ENCODE results near the gene TEAD4.

The TEAD4 gene

DNA sequence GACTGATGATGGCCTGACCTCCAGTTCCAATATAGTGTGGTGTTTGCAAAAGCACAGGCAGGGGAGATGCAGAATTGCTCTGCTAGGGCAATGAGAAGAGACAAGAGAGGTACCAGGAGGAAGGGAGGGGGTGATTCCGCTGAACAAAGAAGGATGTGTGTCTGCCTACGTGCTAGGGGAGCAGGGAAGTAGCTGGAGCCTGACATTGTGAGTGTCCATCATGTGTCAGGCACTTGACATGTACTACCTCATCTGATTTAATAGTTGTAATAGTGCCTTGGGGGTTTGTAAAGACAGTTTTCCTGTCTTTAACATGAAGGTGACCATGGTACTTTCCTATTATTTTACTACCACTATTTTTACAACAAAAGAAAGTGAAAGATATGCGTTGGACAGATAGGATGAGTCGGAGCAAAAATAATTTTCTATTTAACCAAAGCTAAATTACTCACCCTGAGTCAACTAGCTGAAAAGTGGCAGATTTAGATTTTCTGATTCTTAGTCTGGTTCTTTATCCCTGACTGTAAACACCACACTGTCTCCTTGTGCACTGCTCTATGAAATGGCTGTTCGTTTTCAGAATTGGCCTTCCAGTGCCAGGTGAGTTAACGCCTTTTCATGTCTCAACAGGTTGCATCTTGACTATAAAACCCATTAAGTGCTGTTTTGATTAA, 33.7 kb upstream of the TEAD4 start:
- no peak overlapping the region for H3K27ac ChIP-seq (ENCODE audit: low read depth, low read length)
- no peaks in the 10 kb centered on the region for H3K9me3 ChIP-seq (ENCODE audit: insufficient read depth, low read length)
- H3K9ac ChIP-seq (ENCODE audit: low read length) = no peak overlapping the region
- H3F3A ChIP-seq (ENCODE audit: insufficient read depth) = no peaks in the 10 kb centered on the region
- no peak overlapping the region for H3K4me2 ChIP-seq (ENCODE audit: low read depth, low read length, poor library complexity, severe bottlenecking)
- H3K27me3 ChIP-seq (ENCODE audit: low read length) = no peaks in the 10 kb centered on the region
- H3K4me3 ChIP-seq (ENCODE audit: insufficient read depth, low read length, poor library complexity, severe bottlenecking) = no peak overlapping the region
- no peak overlapping the region for H2AFZ ChIP-seq (ENCODE audit: low read depth, low read length, severe bottlenecking)
- no peaks in the 10 kb centered on the region for H3K79me2 ChIP-seq (ENCODE audit: insufficient read depth, low read length)
- H3K9me2 ChIP-seq (replicated peaks; ENCODE audit: insufficient read depth, low read length) = no peaks in the 10 kb centered on the region
- no peaks in the 10 kb centered on the region for H3K36me3 ChIP-seq (ENCODE audit: low read length)
- H4K20me1 ChIP-seq (ENCODE audit: low read depth, low read length) = no peaks in the 10 kb centered on the region
- TF ChIP-seq, protein P1, sequence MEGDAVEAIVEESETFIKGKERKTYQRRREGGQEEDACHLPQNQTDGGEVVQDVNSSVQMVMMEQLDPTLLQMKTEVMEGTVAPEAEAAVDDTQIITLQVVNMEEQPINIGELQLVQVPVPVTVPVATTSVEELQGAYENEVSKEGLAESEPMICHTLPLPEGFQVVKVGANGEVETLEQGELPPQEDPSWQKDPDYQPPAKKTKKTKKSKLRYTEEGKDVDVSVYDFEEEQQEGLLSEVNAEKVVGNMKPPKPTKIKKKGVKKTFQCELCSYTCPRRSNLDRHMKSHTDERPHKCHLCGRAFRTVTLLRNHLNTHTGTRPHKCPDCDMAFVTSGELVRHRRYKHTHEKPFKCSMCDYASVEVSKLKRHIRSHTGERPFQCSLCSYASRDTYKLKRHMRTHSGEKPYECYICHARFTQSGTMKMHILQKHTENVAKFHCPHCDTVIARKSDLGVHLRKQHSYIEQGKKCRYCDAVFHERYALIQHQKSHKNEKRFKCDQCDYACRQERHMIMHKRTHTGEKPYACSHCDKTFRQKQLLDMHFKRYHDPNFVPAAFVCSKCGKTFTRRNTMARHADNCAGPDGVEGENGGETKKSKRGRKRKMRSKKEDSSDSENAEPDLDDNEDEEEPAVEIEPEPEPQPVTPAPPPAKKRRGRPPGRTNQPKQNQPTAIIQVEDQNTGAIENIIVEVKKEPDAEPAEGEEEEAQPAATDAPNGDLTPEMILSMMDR (IDR thresholded peaks at IDR 0.05; ENCODE audit: insufficient read depth, low read length, poor library complexity, severe bottlenecking) = no peak
- TF ChIP-seq EZH2phosphoT487 (conservative IDR thresholded peaks at IDR 0.05; ENCODE audit: low read length) = no peak

DNA sequence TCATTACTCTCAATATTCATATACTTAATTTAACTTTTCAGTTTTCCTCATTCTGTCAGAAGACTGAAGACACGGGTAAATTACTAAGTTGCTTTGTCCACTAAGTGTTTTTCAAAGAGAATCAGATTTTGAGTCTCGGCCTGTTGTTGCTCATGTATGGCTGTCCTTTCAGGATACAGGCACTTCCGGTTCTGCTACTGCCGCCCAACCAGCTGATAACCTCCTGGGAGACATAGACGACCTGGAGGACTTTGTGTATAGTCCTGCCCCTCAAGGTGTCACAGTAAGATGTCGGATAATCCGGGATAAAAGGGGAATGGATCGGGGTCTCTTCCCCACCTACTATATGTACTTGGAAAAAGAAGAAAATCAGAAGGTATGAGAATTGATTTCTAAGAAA, 28.3 kb upstream of the TEAD4 start:
- H3K36me3 ChIP-seq (ENCODE audit: low read length) = no peaks in the 10 kb centered on the region
- no peak overlapping the region for H3K4me3 ChIP-seq (ENCODE audit: insufficient read depth, low read length, poor library complexity, severe bottlenecking)
- H3F3A ChIP-seq (ENCODE audit: insufficient read depth) = no peaks in the 10 kb centered on the region
- no peaks in the 10 kb centered on the region for H4K20me1 ChIP-seq (ENCODE audit: low read depth, low read length)
- H3K9me3 ChIP-seq (ENCODE audit: insufficient read depth, low read length) = no peaks in the 10 kb centered on the region
- no peak overlapping the region for H3K4me2 ChIP-seq (ENCODE audit: low read depth, low read length, poor library complexity, severe bottlenecking)
- no peak overlapping the region for H2AFZ ChIP-seq (ENCODE audit: low read depth, low read length, severe bottlenecking)
- no peaks in the 10 kb centered on the region for H3K27me3 ChIP-seq (ENCODE audit: low read length)
- H3K27ac ChIP-seq (ENCODE audit: low read depth, low read length) = no peak overlapping the region
- H3K9me2 ChIP-seq (replicated peaks; ENCODE audit: insufficient read depth, low read length) = no peaks in the 10 kb centered on the region
- H3K9ac ChIP-seq (ENCODE audit: low read length) = no peak overlapping the region
- TF ChIP-seq, protein P1 (IDR thresholded peaks at IDR 0.05; ENCODE audit: insufficient read depth, low read length, poor library complexity, severe bottlenecking) = no peak
- no peak for TF ChIP-seq EZH2phosphoT487 (conservative IDR thresholded peaks at IDR 0.05; ENCODE audit: low read length)
- H3K79me2 ChIP-seq (ENCODE audit: insufficient read depth, low read length) = no peaks in the 10 kb centered on the region

DNA sequence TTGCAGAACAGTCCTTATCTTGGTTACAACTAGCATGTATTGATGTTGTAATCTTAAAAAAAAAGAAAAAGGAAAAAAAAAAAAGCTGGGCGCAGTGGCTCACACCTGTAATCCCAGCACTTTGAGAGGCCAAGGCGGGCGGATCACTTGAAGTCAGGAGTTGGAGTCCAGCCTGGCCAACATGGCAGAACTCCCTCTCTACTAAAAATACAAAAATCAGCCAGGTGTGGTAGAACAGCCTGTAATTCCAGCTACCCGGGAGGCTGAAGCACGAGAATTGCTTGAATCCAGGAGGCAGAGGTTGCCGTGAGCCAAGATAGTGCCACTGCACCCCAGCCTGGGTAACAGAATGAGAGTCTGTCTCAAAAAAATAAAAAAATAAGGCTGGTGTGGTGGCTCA, 25.6 kb upstream of the TEAD4 start:
- Histone ChIP-seq H2AFZ (ENCODE audit: low read depth, low read length, severe bottlenecking) (no peak overlapping the region), H3K27me3 (ENCODE audit: low read length) (no peaks in the 10 kb centered on the region), H3K9me2 (replicated peaks; ENCODE audit: insufficient read depth, low read length) (no peaks in the 10 kb centered on the region), H3K4me2 (ENCODE audit: low read depth, low read length, poor library complexity, severe bottlenecking) (no peak overlapping the region), H3F3A (ENCODE audit: insufficient read depth) (no peaks in the 10 kb centered on the region), H3K4me3 (ENCODE audit: insufficient read depth, low read length, poor library complexity, severe bottlenecking) (no peak overlapping the region), H3K36me3 (ENCODE audit: low read length) (no peaks in the 10 kb centered on the region), H3K79me2 (ENCODE audit: insufficient read depth, low read length) (no peaks in the 10 kb centered on the region), H4K20me1 (ENCODE audit: low read depth, low read length) (no peaks in the 10 kb centered on the region), H3K27ac (ENCODE audit: low read depth, low read length) (no peak overlapping the region), H3K9me3 (ENCODE audit: insufficient read depth, low read length) (no peaks in the 10 kb centered on the region), H3K9ac (ENCODE audit: low read length) (no peak overlapping the region)
- no peak for TF ChIP-seq EZH2phosphoT487 (conservative IDR thresholded peaks at IDR 0.05; ENCODE audit: low read length)

DNA sequence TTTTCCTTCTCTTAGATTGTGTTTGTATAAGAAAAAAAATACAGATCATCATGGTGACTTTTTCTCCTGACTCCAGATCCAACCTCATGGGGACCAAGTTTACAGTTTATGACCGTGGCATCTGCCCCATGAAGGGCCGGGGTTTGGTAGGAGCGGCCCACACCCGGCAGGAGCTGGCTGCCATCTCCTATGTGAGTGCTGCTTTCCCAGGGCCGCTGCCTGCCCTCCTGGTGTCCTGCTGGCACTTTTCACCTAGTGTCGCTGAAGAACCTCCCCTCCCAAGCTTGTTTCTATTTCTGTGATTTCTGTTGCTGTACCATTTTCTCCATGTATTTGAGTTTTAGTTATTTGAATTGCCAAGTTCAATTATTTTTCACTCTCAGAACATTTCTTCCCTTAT, 24.8 kb upstream of the TEAD4 start:
- Histone ChIP-seq H3K27ac (ENCODE audit: low read depth, low read length) (no peak overlapping the region), H3K79me2 (ENCODE audit: insufficient read depth, low read length) (no peaks in the 10 kb centered on the region), H3K27me3 (ENCODE audit: low read length) (no peaks in the 10 kb centered on the region), H3K4me2 (ENCODE audit: low read depth, low read length, poor library complexity, severe bottlenecking) (no peak overlapping the region), H3F3A (ENCODE audit: insufficient read depth) (no peaks in the 10 kb centered on the region), H2AFZ (ENCODE audit: low read depth, low read length, severe bottlenecking) (no peak overlapping the region), H4K20me1 (ENCODE audit: low read depth, low read length) (no peaks in the 10 kb centered on the region), H3K4me3 (ENCODE audit: insufficient read depth, low read length, poor library complexity, severe bottlenecking) (no peak overlapping the region), H3K9me2 (replicated peaks; ENCODE audit: insufficient read depth, low read length) (no peaks in the 10 kb centered on the region), H3K9me3 (ENCODE audit: insufficient read depth, low read length) (no peaks in the 10 kb centered on the region), H3K9ac (ENCODE audit: low read length) (no peak overlapping the region), H3K36me3 (ENCODE audit: low read length) (no peaks in the 10 kb centered on the region)
- TF ChIP-seq EZH2phosphoT487 (conservative IDR thresholded peaks at IDR 0.05; ENCODE audit: low read length) = no peak
- TF ChIP-seq, protein P1 (IDR thresholded peaks at IDR 0.05; ENCODE audit: insufficient read depth, low read length, poor library complexity, severe bottlenecking) = no peak
